Stimulated activated CD4-positive, alpha-beta T cell treated with anti-CD3 and anti-CD28 coated beads, Interleukin-4, amount 100 ng/mL, for 1 hour (primary cell): ENCODE data around the gene ARHGAP40.
A peak's percentile ranks its signal among the peaks of the same experiment; 100 is the strongest.

Experiments used
- DNase-seq: peaks from one replicate; pipeline ENCODE4 v3.0.0-alpha.2; 2020

ARHGAP40 gene

DNA sequence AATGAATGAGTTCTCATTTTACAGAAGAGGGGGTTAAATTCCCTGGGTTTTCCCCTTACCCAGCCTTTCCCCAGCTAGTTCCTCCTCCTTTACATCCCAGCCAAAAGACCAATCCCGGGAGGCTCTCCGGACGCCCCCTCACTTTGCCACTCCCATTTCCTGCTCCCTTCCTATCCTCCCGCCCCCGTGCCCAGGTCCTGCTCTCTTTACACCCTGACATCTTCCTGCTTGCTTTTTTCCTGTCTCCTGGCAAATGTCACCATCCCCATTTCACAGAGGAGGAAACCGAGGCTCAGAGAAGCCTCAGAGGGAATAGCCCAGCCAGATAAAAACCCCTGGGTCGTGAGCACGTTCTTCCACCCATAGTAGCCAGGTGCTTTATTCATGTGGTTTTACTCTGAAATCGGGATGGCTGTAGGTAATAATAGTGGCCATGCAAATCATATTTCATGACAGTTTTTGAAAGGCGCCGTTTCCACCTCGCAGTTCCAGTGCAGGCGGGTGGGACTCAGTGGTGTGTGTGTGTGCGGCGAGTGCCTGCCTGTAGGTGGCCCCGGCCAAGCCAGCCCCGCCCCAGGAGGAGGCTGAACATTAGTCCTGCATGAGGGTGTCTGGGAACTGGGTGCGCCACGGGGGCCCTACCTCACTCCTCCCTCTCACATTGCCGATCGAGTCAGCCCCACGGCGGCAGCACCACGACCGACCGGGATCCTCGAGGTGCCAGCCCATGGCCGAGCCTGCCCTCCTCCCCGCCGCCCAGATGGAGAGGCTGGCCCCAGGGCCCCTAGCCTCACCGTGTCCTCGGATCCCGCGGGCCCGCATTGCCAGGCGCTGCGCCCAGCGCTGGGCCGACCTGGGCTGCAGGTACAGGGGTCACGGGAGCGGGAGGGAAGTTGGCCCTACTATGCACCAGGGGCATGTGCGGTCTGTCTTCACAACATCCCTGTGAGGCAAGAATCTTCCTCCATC is at the start of gene ARHGAP40:
Gene ARHGAP40 (plus strand): TSS at position 594 of the 969 bp plus-strand sequence.
- DNase-seq: peak; percentile 21

- no peak for DNase-seq
Observed at GRCh38 chr20:38554986-38555385, 46.6 kb upstream of the ARHGAP40 start.

DNA sequence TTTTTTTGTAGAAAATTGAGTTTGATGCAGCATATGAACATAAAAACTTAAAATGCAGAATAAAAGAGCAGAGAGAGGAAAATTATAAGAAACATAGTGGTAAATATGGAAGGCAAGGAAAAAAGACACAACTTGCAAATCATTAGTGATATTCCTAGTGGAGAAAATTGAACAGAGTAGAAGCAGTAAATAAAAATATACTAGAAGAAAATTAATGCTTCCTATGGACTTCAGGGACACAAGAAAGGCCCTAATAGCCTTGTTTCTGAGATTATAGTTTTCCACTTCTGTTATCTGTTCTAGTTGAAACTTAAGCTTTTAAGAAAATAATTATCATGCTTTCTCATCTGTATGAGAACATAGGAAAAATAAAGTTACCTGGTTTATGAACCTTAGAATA is 46.2 kb upstream of the ARHGAP40 start:
- no peak for DNase-seq

GRCh38 chr20:38557174-38557573 is 44.4 kb upstream of the ARHGAP40 start:
- no peak for DNase-seq

DNA sequence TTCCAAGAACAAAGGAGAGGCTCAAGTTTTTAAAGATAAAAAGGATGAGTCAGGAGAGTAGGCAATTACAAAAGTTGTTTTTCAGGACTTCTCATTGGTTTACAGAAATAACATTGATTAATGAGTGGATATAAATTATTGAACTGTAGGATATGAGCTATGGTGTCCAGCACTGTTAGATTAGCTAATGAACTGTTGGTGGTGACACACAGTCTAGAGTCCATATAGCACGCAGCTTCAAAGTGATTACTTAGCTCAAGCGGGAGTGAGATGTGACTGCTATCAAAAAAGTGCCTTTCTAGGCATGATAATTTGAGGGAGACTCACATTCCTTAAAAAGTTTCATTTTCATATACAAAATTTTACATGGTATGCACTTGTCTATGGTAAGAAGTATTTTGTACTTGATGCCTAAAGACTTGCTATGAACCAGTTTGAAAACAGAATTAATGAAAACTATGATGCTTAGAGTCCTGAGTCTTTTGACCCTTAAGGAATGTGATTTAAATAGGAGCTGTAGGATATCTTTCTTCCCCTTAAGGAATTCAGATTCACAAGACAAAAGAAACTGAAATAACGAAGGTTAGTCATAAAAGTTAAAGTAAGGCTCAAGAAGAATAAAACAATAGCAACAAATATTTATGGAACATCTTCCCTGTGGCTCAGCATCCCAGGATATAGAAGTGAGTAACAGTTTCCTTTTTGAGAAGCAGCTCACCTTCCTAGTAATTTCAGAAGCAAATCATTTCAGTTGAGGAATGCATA is 42.8 kb upstream of the ARHGAP40 start:
- no peak for DNase-seq

DNA sequence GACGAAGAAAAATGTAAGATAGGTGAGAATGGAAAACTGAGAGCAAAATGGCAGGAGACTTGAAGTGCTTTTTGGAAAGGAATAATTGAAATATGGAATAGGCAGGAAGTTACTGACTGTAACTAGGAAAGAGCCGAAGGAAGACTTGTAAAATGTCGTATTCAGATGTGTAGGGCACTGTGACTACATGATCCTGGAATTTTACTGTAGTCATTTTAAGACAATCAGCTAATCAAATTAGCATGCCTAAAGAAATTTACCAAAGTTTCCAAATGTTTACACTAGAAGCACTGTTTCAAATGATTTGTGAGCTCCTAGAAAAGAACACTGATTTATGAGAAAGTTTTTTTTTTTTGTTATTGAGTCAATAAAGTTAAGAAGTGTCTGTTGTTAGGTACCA is 41.8 kb upstream of the ARHGAP40 start:
- DNase-seq: no peak

DNA sequence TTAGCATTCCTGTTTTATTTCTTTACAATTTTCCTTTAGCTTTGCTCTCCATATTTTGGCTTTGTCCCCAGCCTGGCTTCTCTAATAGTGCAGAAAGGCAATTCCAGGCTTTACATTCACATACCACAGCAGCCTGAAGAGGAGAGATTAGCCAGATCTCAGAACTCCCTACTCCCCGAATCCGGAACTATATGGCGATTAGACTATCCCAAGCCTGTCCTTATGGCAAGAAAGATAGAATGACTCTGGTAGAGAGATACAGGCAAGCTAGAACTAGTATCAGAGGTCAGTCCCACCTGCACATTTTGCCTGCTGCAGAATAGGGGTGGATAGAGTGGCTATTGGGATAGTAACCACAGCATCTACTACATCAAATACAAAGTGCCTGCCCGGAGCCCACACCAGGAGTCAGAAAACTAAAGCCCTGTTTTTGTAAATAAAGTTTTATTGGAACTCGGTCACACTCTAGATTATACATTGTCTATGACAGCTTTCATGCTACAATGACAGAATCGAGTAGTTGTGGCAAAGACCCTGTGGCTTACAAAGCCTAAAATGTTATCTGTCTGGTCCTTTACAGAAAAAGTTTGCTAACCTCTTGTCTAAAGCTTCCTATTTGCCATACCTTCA is 37.7 kb upstream of the ARHGAP40 start:
- DNase-seq: no peak

- no peak for DNase-seq
Observed at GRCh38 chr20:38564680-38565079, 36.9 kb upstream of the ARHGAP40 start.

- no peak for DNase-seq
Observed at GRCh38 chr20:38566036-38566598, 35.5 kb upstream of the ARHGAP40 start.

DNA sequence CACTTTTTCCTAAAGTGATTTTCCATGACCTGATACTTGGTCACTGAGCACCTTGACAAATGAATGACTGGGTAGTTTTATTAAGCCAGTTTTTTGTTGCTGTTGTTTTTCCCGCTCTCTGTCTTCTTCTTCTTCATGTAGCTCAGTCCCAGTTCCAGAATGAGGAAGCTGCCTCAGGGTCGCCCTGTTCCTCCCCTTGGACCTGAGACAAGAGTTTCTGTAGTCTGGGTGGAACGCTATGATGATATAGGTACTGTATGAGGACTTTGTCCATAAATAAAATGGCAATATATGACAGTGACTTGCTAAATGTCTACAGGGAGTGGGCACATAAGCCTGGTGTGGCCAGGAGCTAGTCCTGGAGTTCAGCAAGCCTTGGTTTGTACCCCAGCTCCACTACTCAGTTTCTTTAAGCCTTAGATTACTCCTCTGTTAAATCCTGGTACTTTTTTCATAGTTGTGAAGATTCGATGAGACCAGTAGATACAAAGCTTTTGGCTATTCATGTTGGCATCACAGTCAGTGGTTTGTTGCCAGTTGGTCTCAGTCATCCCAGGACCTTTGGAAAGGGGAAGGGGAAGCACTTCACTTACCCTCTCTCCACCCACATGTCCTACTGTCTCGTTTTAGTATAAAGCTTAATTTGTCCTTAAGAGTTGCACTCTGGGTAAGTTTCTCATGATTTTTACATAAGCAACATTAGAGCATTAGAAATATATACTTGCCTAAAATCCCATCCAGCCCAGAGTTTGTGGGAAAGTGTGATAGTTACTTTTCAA is 31.7 kb upstream of the ARHGAP40 start:
- no peak for DNase-seq

- no peak for DNase-seq
Observed at GRCh38 chr20:38573413-38573812, 28.2 kb upstream of the ARHGAP40 start.

DNA sequence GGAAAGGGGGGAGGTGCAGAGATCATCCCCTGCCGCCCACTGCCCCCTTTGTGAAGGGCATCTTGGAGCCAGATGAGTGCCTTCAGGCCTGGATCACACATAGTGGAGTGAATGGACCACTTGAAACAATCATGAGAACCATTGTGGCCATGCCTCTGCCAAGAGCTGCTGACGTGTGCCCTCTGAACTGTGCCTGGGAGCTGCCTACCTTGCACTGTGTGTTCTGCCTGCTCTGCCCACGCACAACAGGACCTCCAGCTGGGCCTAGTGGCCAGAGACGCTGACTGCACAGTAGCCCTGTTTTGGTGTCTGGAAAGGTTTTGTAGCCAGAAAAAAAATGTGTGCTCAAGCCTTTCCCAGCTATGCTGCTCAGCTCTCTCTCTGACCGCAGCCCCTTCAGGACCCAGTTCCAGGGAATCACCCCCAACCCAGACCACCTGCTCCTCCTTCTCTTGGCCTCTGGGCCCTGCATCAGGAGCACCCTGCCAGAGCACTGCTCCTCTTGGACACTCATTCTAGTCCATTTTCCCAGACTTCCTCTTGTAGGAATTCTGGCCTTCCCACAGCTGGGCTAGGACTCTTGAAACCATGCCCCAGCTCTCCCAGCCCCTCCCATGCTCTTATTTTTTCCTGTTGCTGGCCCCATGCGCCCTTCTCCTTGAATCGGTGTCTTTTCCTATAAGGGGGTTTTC is 22.2 kb upstream of the ARHGAP40 start:
- no peak for DNase-seq

DNA sequence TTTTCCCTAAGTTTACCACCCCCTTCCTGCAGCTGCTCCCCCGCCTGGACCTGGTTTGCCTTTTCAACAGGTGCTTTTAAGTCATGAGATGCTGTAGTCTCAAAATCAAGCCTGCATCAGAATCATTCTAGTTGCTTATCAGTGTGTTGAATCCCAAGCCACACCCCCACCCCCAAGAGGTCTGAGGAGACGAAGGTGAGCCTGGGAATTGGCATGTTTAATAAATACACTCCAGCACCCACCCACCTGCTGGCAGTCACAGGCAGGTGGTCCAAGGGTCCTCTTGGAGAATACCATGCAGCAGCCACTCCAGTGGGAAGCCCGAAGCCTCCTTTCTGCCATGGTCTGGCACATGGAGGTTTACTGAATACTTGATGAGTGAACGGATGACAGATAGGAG is 21.7 kb upstream of the ARHGAP40 start:
- DNase-seq: no peak

- no peak for DNase-seq
Observed at GRCh38 chr20:38581013-38581412, 20.6 kb upstream of the ARHGAP40 start, which contains the start of gene ADIG. Gene ADIG (plus strand): TSS chr20:38581197. CDS start chr20:38581251, 54 bp downstream.

GRCh38 chr20:38581830-38582358 is 19.7 kb upstream of the ARHGAP40 start:
- DNase-seq: no peak

DNA sequence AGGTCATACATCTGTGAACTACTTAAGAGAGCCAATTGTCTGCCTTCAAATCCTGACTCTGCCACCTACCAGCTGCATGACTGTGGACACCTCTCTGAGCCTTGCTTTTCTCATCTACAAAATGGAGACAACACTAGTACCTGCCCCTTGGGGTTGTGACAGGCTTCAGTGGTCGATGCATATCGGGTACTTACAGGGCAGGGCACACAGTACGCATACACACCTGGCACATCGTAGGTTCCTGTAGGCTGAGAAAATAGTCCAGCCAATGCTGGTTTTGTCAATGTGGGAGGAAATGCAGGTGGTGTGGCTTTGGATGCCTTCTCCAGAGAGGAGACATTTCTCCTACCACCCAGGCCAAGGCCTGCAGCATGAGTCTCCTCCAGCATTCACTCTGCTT is 18.3 kb upstream of the ARHGAP40 start:
- no peak for DNase-seq

DNA sequence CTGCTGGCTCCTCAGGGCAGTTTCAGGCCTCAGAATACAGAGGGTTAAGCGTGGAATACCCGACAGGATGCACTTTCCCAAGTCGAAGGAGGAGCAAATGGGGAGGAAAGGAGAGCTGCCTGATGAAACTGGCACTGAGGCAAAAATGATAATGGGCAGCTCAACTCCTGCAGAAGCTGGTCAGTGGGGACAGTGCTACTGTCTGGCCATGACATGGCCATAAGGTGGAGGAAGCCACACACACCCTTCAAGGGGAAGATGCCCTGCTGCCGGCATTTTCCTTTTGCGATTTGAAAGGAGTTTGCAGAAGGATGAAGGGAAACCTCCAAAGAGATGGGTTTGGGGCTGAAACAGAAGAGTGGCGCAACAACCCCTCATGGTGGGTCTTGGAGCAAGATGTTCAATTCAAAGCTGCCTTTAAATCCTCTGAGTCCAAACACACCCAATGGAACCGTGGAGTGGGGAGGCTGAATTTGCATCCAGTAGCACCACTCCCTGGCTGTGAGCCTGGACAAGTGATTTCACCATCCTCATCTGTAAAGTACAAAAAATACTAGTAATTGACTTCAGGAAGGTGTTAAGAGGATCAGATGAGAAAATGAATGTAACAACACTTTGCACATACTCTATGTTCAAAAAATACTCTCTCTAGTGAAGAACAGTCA is 17.4 kb upstream of the ARHGAP40 start:
- no peak for DNase-seq

- DNase-seq: no peak
Observed at GRCh38 chr20:38585404-38586180, 16.0 kb upstream of the ARHGAP40 start.

GRCh38 chr20:38586181-38586525 is 15.5 kb upstream of the ARHGAP40 start:
- no peak for DNase-seq

- DNase-seq: no peak
Observed at GRCh38 chr20:38588303-38588702, 13.3 kb upstream of the ARHGAP40 start.
